Measurements from ENCODE around the gene AKAP13.

DNA sequence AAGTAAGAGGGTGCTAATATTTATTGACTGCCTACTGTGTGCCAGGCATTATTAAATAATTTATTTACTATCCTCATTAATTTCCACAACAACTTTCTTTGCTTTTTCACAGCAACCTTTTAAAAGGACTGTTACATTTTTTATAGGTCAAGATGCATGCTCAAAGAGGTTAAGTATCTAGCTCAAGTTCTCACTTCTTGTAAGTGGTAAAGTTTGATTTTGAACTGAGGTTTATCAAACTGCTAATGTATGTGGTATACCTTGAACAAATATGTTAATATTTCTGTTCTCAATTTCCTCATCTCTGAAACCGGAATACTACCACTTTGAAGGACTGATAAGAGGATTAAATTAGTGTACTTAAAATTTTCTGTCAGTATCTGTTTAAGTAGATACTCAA lies 183.3 kb downstream of the AKAP13 start:
- TF ChIP-seq, protein P1, sequence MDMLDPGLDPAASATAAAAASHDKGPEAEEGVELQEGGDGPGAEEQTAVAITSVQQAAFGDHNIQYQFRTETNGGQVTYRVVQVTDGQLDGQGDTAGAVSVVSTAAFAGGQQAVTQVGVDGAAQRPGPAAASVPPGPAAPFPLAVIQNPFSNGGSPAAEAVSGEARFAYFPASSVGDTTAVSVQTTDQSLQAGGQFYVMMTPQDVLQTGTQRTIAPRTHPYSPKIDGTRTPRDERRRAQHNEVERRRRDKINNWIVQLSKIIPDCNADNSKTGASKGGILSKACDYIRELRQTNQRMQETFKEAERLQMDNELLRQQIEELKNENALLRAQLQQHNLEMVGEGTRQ (IDR thresholded peaks at IDR 0.05; ENCODE audit: borderline replicate concordance, low read depth, low read length), result no peak
- TF ChIP-seq, protein P2, sequence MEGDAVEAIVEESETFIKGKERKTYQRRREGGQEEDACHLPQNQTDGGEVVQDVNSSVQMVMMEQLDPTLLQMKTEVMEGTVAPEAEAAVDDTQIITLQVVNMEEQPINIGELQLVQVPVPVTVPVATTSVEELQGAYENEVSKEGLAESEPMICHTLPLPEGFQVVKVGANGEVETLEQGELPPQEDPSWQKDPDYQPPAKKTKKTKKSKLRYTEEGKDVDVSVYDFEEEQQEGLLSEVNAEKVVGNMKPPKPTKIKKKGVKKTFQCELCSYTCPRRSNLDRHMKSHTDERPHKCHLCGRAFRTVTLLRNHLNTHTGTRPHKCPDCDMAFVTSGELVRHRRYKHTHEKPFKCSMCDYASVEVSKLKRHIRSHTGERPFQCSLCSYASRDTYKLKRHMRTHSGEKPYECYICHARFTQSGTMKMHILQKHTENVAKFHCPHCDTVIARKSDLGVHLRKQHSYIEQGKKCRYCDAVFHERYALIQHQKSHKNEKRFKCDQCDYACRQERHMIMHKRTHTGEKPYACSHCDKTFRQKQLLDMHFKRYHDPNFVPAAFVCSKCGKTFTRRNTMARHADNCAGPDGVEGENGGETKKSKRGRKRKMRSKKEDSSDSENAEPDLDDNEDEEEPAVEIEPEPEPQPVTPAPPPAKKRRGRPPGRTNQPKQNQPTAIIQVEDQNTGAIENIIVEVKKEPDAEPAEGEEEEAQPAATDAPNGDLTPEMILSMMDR (IDR thresholded peaks at IDR 0.05), result no peak
- TF ChIP-seq RAD21 (IDR thresholded peaks at IDR 0.05; ENCODE audit: low read length) (no peak), SMC3 (IDR thresholded peaks at IDR 0.05; ENCODE audit: low read depth, low read length) (no peak), SIN3A (IDR thresholded peaks at IDR 0.05; ENCODE audit: borderline replicate concordance, low read depth, low read length) (no peak), EZH2phosphoT487 (IDR thresholded peaks at IDR 0.05; ENCODE audit: borderline replicate concordance, low read depth) (no peak), ELF1 (IDR thresholded peaks at IDR 0.05) (no peak), MEF2A (IDR thresholded peaks at IDR 0.05; ENCODE audit: borderline replicate concordance, low read depth) (no peak), TAF1 (IDR thresholded peaks at IDR 0.05; ENCODE audit: borderline replicate concordance, low read depth, low read length) (no peak)
- TF ChIP-seq, protein P3, sequence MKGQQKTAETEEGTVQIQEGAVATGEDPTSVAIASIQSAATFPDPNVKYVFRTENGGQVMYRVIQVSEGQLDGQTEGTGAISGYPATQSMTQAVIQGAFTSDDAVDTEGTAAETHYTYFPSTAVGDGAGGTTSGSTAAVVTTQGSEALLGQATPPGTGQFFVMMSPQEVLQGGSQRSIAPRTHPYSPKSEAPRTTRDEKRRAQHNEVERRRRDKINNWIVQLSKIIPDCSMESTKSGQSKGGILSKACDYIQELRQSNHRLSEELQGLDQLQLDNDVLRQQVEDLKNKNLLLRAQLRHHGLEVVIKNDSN (IDR thresholded peaks at IDR 0.05; ENCODE audit: borderline replicate concordance, low read depth), result no peak

Measured in SK-N-SH (cell line).